ENCODE data around the gene POLR2J2. TPM values are rescaled to one million over a fixed set of nuclear protein-coding genes. Genes with fewer than 3 reads are reported as not detected.
"Not testable (repeated sequence)": the region's sequence is repeated elsewhere in the genome, so short reads cannot be mapped to it uniquely, and the experiment has no call there.

Gene POLR2J2
- total RNA-seq, 1 donor, result 2.5 TPM

GRCh38 chr7:102642691-102643090 lies 28.8 kb downstream of the POLR2J2 start, which contains the start of gene UPK3BL1:
Gene UPK3BL1, minus strand, starts transcription at chr7:102642791. Its CDS starts 50 bp downstream, at chr7:102642741.
- not testable (repeated sequence) for H3K36me3 ChIP-seq (ENCODE audit: insufficient read depth, low read length); H3K27ac ChIP-seq (ENCODE audit: low read depth, low read length); H3K79me2 ChIP-seq (ENCODE audit: insufficient read depth, low read length); H4K20me1 ChIP-seq (ENCODE audit: insufficient read depth, low read length); DNase-seq (ENCODE audit: insufficient read length, low spot score, missing footprints); H3K4me3 ChIP-seq (ENCODE audit: insufficient read depth, low read length); H3K4me1 ChIP-seq (ENCODE audit: insufficient read depth, low read length); H3K27me3 ChIP-seq (ENCODE audit: insufficient read depth, low read length); H2AFZ ChIP-seq (ENCODE audit: low read length); H3K9me3 ChIP-seq (ENCODE audit: low read depth, low read length); H3K4me2 ChIP-seq (ENCODE audit: insufficient read depth, low read length)

DNA sequence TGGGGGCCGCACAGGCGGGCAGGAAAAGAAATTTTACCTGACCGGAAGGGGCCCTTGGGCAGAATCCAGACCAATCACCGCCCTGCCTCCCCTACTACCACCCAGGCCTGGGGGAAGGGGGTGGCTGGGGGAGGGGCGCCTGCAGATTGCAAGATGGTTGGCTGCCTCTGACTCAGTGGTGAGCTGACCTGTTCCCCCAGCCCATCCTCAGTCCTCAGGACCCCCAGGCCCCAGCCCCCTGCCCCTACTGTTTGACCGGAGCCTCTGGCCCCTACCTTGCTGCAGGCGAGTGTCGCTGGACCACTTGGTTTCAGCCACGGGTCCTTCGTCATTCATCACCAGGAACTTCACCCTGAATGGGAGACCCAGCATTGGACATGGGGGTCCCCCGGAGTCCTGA lies 32.6 kb downstream of the POLR2J2 start:
- not testable (repeated sequence) for H3K27ac ChIP-seq (ENCODE audit: low read depth, low read length); H3K4me2 ChIP-seq (ENCODE audit: insufficient read depth, low read length); H3K79me2 ChIP-seq (ENCODE audit: insufficient read depth, low read length); H3K36me3 ChIP-seq (ENCODE audit: insufficient read depth, low read length); H3K9me3 ChIP-seq (ENCODE audit: low read depth, low read length); H2AFZ ChIP-seq (ENCODE audit: low read length); H3K4me3 ChIP-seq (ENCODE audit: insufficient read depth, low read length); H3K4me1 ChIP-seq (ENCODE audit: insufficient read depth, low read length); H3K27me3 ChIP-seq (ENCODE audit: insufficient read depth, low read length); H4K20me1 ChIP-seq (ENCODE audit: insufficient read depth, low read length); DNase-seq (ENCODE audit: insufficient read length, low spot score, missing footprints)

DNA sequence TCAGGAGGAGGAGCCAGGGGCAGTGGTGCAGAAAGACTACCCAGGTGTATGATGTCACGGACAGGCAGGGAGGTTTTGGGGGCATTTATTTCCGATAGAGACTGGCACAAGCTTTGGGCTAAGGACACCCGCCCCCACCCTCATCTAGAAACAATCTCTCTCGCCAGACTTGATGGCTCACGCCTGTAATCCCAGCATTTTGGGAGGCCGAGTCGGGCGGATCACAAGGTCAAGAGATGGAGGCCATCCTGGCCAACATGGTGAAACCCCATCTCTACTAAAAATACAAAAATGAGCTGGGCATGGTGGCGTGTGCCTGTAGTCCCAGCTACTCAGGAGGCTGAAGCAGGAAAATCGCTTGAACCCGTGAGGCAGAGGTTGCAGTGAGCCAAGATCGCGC lies 34.5 kb downstream of the POLR2J2 start:
- DNase-seq (ENCODE audit: insufficient read length, low spot score, missing footprints); H3K4me3 ChIP-seq (ENCODE audit: insufficient read depth, low read length); H3K36me3 ChIP-seq (ENCODE audit: insufficient read depth, low read length); H3K27ac ChIP-seq (ENCODE audit: low read depth, low read length); H4K20me1 ChIP-seq (ENCODE audit: insufficient read depth, low read length); H3K27me3 ChIP-seq (ENCODE audit: insufficient read depth, low read length); H2AFZ ChIP-seq (ENCODE audit: low read length); H3K4me1 ChIP-seq (ENCODE audit: insufficient read depth, low read length); H3K9me3 ChIP-seq (ENCODE audit: low read depth, low read length); H3K4me2 ChIP-seq (ENCODE audit: insufficient read depth, low read length); H3K79me2 ChIP-seq (ENCODE audit: insufficient read depth, low read length): not testable (repeated sequence)

- not testable (repeated sequence) for H3K4me1 ChIP-seq (ENCODE audit: insufficient read depth, low read length); H3K79me2 ChIP-seq (ENCODE audit: insufficient read depth, low read length); H3K27ac ChIP-seq (ENCODE audit: low read depth, low read length); H4K20me1 ChIP-seq (ENCODE audit: insufficient read depth, low read length); H2AFZ ChIP-seq (ENCODE audit: low read length); H3K27me3 ChIP-seq (ENCODE audit: insufficient read depth, low read length); H3K9me3 ChIP-seq (ENCODE audit: low read depth, low read length); DNase-seq (ENCODE audit: insufficient read length, low spot score, missing footprints); H3K4me3 ChIP-seq (ENCODE audit: insufficient read depth, low read length); H3K4me2 ChIP-seq (ENCODE audit: insufficient read depth, low read length); H3K36me3 ChIP-seq (ENCODE audit: insufficient read depth, low read length)
Measured at GRCh38 chr7:102635354-102635753, 36.1 kb downstream of the POLR2J2 start.

GRCh38 chr7:102634299-102634698 lies 37.2 kb downstream of the POLR2J2 start:
- not testable (repeated sequence) for H3K36me3 ChIP-seq (ENCODE audit: insufficient read depth, low read length); H3K4me2 ChIP-seq (ENCODE audit: insufficient read depth, low read length); H4K20me1 ChIP-seq (ENCODE audit: insufficient read depth, low read length); H2AFZ ChIP-seq (ENCODE audit: low read length); H3K4me3 ChIP-seq (ENCODE audit: insufficient read depth, low read length); H3K27me3 ChIP-seq (ENCODE audit: insufficient read depth, low read length); H3K79me2 ChIP-seq (ENCODE audit: insufficient read depth, low read length); H3K9me3 ChIP-seq (ENCODE audit: low read depth, low read length); H3K27ac ChIP-seq (ENCODE audit: low read depth, low read length); DNase-seq (ENCODE audit: insufficient read length, low spot score, missing footprints); H3K4me1 ChIP-seq (ENCODE audit: insufficient read depth, low read length)

GRCh38 chr7:102630622-102631021 lies 40.8 kb downstream of the POLR2J2 start:
- H3K4me3 ChIP-seq (ENCODE audit: insufficient read depth, low read length); H3K4me1 ChIP-seq (ENCODE audit: insufficient read depth, low read length); H2AFZ ChIP-seq (ENCODE audit: low read length); H3K9me3 ChIP-seq (ENCODE audit: low read depth, low read length); H3K27ac ChIP-seq (ENCODE audit: low read depth, low read length); H3K36me3 ChIP-seq (ENCODE audit: insufficient read depth, low read length); DNase-seq (ENCODE audit: insufficient read length, low spot score, missing footprints); H3K79me2 ChIP-seq (ENCODE audit: insufficient read depth, low read length); H3K27me3 ChIP-seq (ENCODE audit: insufficient read depth, low read length); H3K4me2 ChIP-seq (ENCODE audit: insufficient read depth, low read length); H4K20me1 ChIP-seq (ENCODE audit: insufficient read depth, low read length): not testable (repeated sequence)

- not testable (repeated sequence) for H4K20me1 ChIP-seq (ENCODE audit: insufficient read depth, low read length); H3K27me3 ChIP-seq (ENCODE audit: insufficient read depth, low read length)
Measured at GRCh38 chr7:102627271-102627904, 44.1 kb downstream of the POLR2J2 start.

DNA sequence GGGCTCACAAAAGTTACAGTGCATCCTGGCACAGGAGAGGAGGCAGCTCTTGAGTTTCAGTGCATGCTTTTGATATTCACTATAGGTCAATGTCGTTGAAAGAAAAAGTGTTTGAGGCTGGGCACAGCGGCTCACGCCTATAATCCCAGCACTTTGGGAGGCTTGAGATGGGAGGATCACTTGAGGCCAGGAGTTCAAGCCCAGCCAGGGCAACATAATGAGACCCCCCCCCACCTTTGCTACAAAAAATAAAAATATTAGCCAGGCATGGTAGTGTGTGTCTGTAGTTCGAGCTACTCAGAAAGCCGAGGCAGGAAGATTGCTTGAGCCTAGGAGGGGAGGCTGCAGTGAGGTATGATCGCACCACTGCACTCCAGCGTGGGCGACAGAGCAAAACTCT lies 53.3 kb downstream of the POLR2J2 start:
- not testable (repeated sequence) for H3K79me2 ChIP-seq (ENCODE audit: insufficient read depth, low read length); H3K4me3 ChIP-seq (ENCODE audit: insufficient read depth, low read length); H3K4me2 ChIP-seq (ENCODE audit: insufficient read depth, low read length); H4K20me1 ChIP-seq (ENCODE audit: insufficient read depth, low read length); H3K36me3 ChIP-seq (ENCODE audit: insufficient read depth, low read length); H2AFZ ChIP-seq (ENCODE audit: low read length); DNase-seq (ENCODE audit: insufficient read length, low spot score, missing footprints); H3K27me3 ChIP-seq (ENCODE audit: insufficient read depth, low read length); H3K27ac ChIP-seq (ENCODE audit: low read depth, low read length); H3K4me1 ChIP-seq (ENCODE audit: insufficient read depth, low read length); H3K9me3 ChIP-seq (ENCODE audit: low read depth, low read length)

More at GRCh38 chr7:102627271-102627904, 44.1 kb downstream of the POLR2J2 start:
- not testable (repeated sequence) for H3K4me2 ChIP-seq (ENCODE audit: insufficient read depth, low read length); H3K79me2 ChIP-seq (ENCODE audit: insufficient read depth, low read length); H3K4me3 ChIP-seq (ENCODE audit: insufficient read depth, low read length); H3K9me3 ChIP-seq (ENCODE audit: low read depth, low read length); H3K4me1 ChIP-seq (ENCODE audit: insufficient read depth, low read length); H2AFZ ChIP-seq (ENCODE audit: low read length); H3K27ac ChIP-seq (ENCODE audit: low read depth, low read length); DNase-seq (ENCODE audit: insufficient read length, low spot score, missing footprints); H3K36me3 ChIP-seq (ENCODE audit: insufficient read depth, low read length)

GRCh38 chr7:102616507-102617125 lies 54.8 kb downstream of the POLR2J2 start, which contains the start of gene RASA4:
Gene RASA4, minus strand, starts transcription at chr7:102616756. Its CDS starts 67 bp downstream, at chr7:102616689.
- not testable (repeated sequence) for H4K20me1 ChIP-seq (ENCODE audit: insufficient read depth, low read length); H3K4me2 ChIP-seq (ENCODE audit: insufficient read depth, low read length); H3K27ac ChIP-seq (ENCODE audit: low read depth, low read length); H3K4me3 ChIP-seq (ENCODE audit: insufficient read depth, low read length); H3K27me3 ChIP-seq (ENCODE audit: insufficient read depth, low read length); H3K36me3 ChIP-seq (ENCODE audit: insufficient read depth, low read length); H2AFZ ChIP-seq (ENCODE audit: low read length); DNase-seq (ENCODE audit: insufficient read length, low spot score, missing footprints); H3K4me1 ChIP-seq (ENCODE audit: insufficient read depth, low read length); H3K79me2 ChIP-seq (ENCODE audit: insufficient read depth, low read length); H3K9me3 ChIP-seq (ENCODE audit: low read depth, low read length)
